Measurements from ENCODE around the gene RNASEL. TPM values are rescaled to one million over a fixed set of nuclear protein-coding genes. Genes with fewer than 3 reads are reported as not detected.

The RNASEL gene
- total RNA-seq, 1 donor from 2014 or later = 11.1 TPM

DNA sequence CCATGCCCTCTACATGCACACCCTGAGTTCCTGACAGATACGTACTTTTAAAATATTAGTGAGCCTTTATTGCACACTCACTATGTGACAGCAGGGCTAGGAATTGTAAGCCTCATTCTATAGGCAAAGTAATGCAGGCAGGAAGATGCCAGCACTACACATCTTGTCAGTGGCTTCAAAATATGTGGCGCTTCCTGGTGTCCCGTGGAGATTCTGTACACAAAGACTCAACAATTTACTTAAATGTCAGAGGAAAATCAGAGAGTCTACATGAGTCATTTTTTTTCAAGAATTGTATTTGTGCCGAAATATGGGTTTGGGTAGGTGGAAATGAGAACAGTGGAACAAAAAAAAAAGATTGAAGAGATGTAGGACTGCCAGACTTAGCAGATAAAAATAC, 27.6 kb downstream of the RNASEL start:
- TF ChIP-seq, protein P1, sequence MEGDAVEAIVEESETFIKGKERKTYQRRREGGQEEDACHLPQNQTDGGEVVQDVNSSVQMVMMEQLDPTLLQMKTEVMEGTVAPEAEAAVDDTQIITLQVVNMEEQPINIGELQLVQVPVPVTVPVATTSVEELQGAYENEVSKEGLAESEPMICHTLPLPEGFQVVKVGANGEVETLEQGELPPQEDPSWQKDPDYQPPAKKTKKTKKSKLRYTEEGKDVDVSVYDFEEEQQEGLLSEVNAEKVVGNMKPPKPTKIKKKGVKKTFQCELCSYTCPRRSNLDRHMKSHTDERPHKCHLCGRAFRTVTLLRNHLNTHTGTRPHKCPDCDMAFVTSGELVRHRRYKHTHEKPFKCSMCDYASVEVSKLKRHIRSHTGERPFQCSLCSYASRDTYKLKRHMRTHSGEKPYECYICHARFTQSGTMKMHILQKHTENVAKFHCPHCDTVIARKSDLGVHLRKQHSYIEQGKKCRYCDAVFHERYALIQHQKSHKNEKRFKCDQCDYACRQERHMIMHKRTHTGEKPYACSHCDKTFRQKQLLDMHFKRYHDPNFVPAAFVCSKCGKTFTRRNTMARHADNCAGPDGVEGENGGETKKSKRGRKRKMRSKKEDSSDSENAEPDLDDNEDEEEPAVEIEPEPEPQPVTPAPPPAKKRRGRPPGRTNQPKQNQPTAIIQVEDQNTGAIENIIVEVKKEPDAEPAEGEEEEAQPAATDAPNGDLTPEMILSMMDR (IDR thresholded peaks at IDR 0.05) = no peak
- H3K4me1 Mint-ChIP-seq = peaks cover 2% of the 10 kb centered on the region
- no peaks in the 10 kb centered on the region for H3K9me3 Mint-ChIP-seq
- no peak overlapping the region for H3K27ac Mint-ChIP-seq
- DNase-seq (no peak), ATAC-seq (ENCODE audit: low read depth) (no peak)
- H3K36me3 Mint-ChIP-seq (ENCODE audit: low read depth) = no peaks in the 10 kb centered on the region
- CTCF ChIA-PET = no interaction called here
- no peaks in the 10 kb centered on the region for H3K27me3 Mint-ChIP-seq
- no peak overlapping the region for H3K4me3 Mint-ChIP-seq
- intact Hi-C loops (cut with micrococcal nuclease) = no loop called here
- POLR2A ChIA-PET = no interaction called here

DNA sequence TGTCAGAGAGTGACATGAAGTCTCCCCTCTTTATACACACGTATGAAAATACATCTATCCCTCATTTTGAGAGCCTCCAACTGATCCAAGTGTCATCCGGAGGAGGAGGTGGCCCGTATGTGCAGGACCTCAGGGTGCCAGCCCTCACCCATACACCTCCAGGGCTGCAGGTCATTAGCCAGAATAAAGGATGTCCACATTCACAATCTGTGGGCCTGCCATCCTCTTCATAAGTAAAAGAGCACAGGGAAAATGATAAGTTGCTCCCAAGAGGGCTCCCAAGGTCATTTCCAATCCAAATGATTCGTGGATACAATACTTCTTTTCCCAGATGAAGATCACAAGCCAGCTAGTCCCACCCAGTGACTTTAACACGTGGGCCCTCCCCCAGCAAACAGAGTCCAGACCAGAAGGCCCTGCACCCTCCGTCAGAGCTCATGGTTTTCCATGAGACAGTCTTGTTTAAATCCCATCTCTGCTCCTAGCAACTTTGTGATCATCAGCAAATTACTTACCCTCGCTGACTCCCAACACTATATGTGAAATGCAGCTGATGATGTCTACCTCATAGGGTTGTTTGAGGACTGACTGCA, 28.6 kb downstream of the RNASEL start:
- ChIA-PET POLR2A (no interaction called here), CTCF (no interaction called here)
- no peak overlapping the region for H3K4me3 Mint-ChIP-seq
- no peaks in the 10 kb centered on the region for H3K9me3 Mint-ChIP-seq
- no peaks in the 10 kb centered on the region for H3K36me3 Mint-ChIP-seq (ENCODE audit: low read depth)
- intact Hi-C loops (cut with micrococcal nuclease) = no loop called here
- H3K27ac Mint-ChIP-seq = no peak overlapping the region
- H3K27me3 Mint-ChIP-seq = no peaks in the 10 kb centered on the region
- no peaks in the 10 kb centered on the region for H3K4me1 Mint-ChIP-seq
- no peak for ATAC-seq (ENCODE audit: low read depth)
- no peak for DNase-seq
- TF ChIP-seq, protein P1 (IDR thresholded peaks at IDR 0.05) = no peak

DNA sequence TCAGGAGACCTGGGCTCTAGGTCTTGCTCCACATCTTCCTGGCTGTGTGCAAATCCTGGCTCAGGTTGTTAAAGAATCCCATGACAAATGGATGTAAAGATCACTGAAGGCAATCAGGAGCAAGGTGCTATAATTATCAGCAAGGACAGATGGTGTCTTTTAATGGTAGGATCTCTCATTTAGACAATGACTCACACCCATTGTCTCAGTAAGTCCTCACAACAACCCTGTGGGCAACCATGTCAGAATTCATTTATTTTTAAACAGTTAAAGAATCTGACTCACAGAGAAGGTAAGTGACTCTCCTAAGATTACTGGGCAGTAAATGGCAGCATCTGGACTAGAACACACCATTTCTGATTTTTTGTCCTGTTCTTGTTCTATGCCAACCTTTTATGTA, 32.8 kb downstream of the RNASEL start:
- POLR2A ChIA-PET = no interaction called here
- Mint-ChIP-seq H3K4me3 (no peak overlapping the region), H3K4me1 (no peaks in the 10 kb centered on the region), H3K27ac (no peak overlapping the region), H3K27me3 (no peaks in the 10 kb centered on the region), H3K9me3 (peaks cover 4% of the 10 kb centered on the region), H3K36me3 (ENCODE audit: low read depth) (no peaks in the 10 kb centered on the region)
- CTCF ChIA-PET = no interaction called here
- DNase-seq (no peak), ATAC-seq (ENCODE audit: low read depth) (no peak)
- TF ChIP-seq, protein P1 (IDR thresholded peaks at IDR 0.05) = no peak
- intact Hi-C loops (cut with micrococcal nuclease) = no loop called here

DNA sequence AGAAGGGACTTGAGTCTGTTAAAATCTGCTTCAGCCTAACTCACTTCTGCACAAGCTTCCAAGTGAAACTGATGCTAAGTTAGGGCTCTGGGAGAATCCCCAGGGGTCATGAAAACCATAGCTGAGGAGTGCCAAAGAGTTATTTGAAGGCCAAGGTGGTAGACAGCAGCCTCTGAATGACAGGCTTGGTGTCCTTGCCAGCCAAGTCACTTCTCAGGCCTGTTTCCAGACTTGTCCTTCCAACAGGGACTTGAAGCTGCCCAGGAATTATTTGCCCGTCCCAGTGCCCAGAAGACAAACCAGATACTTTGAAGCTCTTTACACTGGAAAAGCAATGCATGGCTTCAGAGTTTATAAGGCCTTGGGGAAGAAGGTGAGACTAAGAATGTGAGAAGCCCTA, 33.6 kb downstream of the RNASEL start:
- H3K27ac Mint-ChIP-seq = no peak overlapping the region

DNA sequence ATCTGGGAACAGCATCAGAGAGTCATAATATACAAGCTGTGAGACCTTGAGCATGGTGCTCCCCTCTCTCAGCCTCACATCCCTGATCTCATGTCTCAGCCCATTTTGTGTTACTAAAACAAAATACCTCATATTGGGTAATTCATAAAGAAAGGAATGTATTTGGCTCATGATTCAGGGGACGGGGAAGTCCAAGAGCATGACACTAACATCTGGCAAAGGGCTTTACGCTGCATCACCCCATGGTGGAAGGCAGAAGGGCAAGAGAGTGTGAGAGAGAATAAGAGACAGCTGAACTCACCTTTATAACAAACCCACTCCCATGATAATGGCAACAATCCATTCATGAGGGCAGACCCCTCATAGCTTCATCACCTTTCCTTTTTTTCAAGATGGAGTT, 36.5 kb downstream of the RNASEL start:
- ATAC-seq (ENCODE audit: low read depth) (no peak), DNase-seq (no peak)
- POLR2A ChIA-PET = no interaction called here
- TF ChIP-seq, protein P1 (IDR thresholded peaks at IDR 0.05) = no peak
- CTCF ChIA-PET = no interaction called here
- H3K4me3 Mint-ChIP-seq = no peak overlapping the region
- H3K27me3 Mint-ChIP-seq = no peaks in the 10 kb centered on the region
- no peaks in the 10 kb centered on the region for H3K4me1 Mint-ChIP-seq
- H3K9me3 Mint-ChIP-seq = peaks cover 4% of the 10 kb centered on the region
- no peaks in the 10 kb centered on the region for H3K36me3 Mint-ChIP-seq (ENCODE audit: low read depth)
- intact Hi-C loops (cut with micrococcal nuclease) = no loop called here
- no peak overlapping the region for H3K27ac Mint-ChIP-seq

More for the DNA sequence above, 33.6 kb downstream of the RNASEL start:
- no peak overlapping the region for H3K4me3 Mint-ChIP-seq
- POLR2A ChIA-PET = no interaction called here
- H3K27me3 Mint-ChIP-seq = no peaks in the 10 kb centered on the region
- peaks cover 4% of the 10 kb centered on the region for H3K9me3 Mint-ChIP-seq
- TF ChIP-seq, protein P1 (IDR thresholded peaks at IDR 0.05) = no peak
- no peaks in the 10 kb centered on the region for H3K4me1 Mint-ChIP-seq
- intact Hi-C loops (cut with micrococcal nuclease) = no loop called here
- CTCF ChIA-PET = no interaction called here
- DNase-seq = no peak
- ATAC-seq (ENCODE audit: low read depth) = no peak
- no peaks in the 10 kb centered on the region for H3K36me3 Mint-ChIP-seq (ENCODE audit: low read depth)
